Uterus (tissue), 2 donors: Measurements from ENCODE around the gene MAP2K7.
A peak's percentile ranks its signal among the peaks of the same experiment; 100 is the strongest.

Source experiments
- POLR2A ChIP-seq, 2 donors: fragments of 450-650 bp; IDR thresholded peaks; one replicate each; pipeline ENCODE4 v1.6.1; 2016; ENCODE audit warnings: antibody characterized with exemption in 2 of 2, mild to moderate bottlenecking in 1 of 2, moderate library complexity in 1 of 2
- TF ChIP-seq, protein P1 (sequence below), 4 experiments: fragments of 200-600 bp in 2 of 4; fragments of 450-650 bp in 2 of 4; sonication (generic) in 2 of 4; IDR thresholded peaks; one replicate each; pipeline ENCODE4 v1.5.1; 2016 to 2019; ENCODE audit warnings: antibody characterized with exemption in 4 of 4, mild to moderate bottlenecking in 2 of 4, moderate library complexity in 1 of 4

DNA sequence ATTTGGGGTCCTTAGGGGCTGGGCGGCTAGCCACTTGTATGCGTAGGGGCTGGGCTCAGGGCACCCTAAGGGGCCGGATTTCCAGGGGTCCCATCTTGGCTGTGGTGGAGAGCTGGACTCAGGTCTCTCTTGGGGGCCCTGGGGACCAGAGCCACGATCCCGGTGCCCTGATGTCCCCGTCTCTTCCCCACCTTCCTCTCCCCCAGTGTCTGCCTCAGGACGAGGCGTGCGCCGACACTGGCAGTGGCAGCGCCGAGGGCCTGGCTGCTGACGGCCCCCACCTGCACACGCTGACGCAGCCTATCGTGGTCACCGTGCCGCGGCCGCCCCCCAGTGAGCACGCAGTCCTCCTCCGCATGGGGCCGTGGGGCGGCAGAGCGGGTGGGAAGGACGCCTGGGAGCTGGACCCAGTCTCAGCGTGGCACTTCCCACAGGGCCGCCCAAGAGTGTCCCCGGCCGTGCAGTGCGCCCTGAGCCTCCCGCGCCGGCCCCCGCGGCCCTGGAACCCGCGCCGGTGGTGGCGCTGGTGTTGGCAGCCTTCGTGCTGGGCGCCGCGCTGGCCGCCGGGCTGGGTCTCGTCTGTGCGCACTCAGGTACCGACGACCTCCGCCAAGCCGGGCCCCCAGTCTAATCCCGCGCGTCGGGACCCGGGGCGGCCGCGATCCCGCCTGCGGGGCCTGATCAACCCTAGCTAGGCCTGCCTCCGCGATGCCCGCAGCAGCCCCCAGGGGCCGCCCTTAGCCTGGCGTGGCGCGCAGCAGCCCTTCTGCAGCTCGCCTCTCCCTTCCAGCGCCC, 13.8 kb downstream of the MAP2K7 start:
- TF ChIP-seq, protein P1, sequence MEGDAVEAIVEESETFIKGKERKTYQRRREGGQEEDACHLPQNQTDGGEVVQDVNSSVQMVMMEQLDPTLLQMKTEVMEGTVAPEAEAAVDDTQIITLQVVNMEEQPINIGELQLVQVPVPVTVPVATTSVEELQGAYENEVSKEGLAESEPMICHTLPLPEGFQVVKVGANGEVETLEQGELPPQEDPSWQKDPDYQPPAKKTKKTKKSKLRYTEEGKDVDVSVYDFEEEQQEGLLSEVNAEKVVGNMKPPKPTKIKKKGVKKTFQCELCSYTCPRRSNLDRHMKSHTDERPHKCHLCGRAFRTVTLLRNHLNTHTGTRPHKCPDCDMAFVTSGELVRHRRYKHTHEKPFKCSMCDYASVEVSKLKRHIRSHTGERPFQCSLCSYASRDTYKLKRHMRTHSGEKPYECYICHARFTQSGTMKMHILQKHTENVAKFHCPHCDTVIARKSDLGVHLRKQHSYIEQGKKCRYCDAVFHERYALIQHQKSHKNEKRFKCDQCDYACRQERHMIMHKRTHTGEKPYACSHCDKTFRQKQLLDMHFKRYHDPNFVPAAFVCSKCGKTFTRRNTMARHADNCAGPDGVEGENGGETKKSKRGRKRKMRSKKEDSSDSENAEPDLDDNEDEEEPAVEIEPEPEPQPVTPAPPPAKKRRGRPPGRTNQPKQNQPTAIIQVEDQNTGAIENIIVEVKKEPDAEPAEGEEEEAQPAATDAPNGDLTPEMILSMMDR (IDR thresholded peaks at IDR 0.05) = peak; percentile 54 to 81 (median 78)
- TF ChIP-seq POLR2A (IDR thresholded peaks at IDR 0.05) = peak in 1 of 2 donors; percentile 28
